Activated naive CD4-positive, alpha-beta T cell treated with Interleukin-2 at 50 U/mL for 16 hours (primary cell): ENCODE results near the gene PREX1.

ENCODE experiments used
- DNase-seq: peaks from one replicate; pipeline ENCODE4 v3.0.0-alpha.2; 2020

The PREX1 gene

DNA sequence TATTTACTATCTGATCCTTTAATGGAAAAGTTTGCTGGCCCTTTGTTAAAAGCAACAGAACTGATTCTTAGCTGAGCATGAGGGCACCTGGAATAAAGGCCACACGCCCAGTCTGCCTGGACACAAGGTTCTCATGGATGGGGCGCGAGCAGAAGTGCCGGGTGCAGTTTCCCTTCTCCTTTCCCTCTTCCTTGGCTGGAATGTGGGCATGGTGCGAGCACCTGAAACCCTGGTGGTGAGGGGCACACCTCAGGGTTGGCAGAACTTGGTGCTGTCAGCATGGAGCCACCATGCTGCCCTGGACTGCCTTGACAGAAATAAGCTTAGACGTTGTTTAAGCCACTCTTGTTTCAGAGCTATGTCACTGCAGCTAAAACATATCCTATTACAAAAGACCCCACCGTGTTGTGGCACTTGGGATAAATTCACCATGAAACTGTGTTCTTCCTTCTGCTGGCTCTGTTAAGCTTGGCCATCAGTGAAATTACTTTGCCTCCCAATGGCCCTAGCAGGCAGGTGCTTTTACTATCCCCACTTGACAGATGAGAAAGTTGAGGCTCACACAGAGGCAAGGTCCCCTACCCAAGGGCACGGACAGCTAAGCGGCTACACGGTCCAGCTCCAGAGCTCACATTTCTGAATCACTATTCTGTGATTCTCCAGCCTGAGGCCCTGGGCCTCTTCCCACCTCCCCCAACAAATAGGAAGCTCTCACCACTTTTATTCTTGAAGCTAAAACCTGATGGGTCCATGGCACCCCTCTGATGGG is 115.9 kb downstream of the PREX1 start:
- no peak for DNase-seq

DNA sequence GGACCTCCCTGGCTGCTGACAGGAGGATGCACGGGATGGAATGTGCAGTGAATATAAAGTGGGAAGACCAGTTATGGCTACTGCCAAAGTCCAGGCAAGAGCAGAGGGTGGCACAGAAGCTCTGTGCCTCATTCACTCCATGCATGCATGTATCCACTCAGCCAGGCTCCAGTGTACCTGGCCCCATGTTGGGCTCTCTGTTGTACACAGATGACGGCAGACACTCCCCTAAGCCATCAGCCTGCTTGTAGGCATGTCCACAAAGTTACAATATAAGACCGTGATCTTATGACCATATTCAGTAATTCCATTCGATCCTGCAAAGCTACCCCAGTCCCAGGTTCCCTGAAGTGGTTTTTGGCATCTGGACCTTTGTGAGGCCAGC is 116.8 kb downstream of the PREX1 start:
- no peak for DNase-seq

DNA sequence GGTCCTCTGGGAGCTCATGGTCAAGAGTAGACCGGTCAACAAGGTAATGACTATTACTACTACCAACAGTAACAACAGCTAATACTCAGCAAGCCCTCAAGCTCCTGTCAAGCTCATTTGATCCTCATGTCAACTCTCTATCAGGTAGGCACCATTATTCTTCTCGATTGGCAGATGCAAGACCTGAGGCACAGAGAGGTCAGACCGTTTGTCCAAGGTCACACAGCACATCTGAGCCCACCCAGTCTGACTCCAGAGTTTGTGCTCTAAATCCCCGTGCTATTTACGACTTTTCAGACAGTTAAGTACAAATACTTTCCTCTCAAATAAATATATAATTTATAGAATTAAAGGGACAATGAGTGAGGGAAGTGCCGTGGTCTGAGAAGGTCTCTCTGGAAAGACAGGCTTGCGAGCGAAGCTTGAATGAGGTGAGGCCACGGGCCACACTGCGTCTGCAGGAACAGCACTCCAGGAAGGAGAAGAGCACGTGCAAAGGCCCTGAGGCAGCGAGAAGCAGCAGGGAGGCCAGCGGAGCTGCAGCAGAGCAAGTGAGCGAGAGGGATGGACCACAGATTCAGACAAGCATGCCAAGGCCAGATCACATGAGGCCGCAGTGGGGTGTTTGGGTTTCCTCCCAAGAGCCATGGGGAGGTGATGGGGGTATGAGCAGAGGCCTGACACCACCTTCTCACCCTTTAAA is 117.3 kb downstream of the PREX1 start:
- DNase-seq, result no peak

DNA sequence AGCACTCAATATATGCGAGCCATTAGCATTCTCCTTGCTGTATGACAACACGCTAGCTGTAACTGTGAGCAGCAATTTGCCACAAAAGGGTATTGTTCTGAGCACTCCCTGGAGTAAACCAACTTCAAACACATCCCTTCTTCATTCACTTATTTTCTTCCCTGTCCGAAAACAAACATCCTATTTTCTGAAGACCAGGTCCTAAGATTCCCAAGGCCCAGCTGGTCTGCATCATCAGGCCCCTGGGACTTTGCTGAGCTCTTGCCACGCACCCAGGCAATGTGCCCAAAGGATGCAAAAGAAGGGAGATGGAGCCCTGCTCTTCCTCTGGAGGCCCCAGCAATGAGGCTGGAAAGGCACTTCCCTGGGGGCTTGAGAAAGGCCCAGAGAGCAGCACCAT is 118.1 kb downstream of the PREX1 start:
- no peak for DNase-seq

DNA sequence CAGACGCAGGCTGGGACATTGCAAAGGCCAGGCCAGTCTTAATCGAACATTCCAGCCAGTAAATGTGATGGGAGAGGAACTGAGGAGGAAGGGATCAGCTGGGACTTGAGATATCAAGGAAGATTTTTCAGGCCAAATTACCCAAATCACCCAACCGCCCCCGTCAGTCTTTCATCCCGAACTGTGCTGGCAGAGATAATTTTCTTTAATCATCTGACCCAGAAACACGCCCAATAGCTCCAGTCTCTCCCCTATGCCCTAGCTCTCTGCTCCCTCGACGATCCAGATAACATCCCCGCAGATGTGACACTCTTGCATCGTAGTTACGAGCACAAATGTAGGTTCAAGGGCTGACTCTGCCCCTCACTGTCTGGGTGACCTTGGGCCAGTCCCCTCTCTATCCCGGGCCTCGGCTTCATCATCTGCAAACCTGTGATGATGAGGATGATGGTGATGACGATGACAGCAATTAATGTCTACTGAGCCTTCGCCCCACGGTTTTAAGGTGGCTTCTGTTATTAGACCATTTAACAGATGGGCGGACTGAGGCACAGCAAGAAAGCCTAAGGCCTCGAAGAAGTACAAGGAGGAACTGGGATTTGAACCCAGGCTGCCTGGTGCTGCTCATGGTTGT is 118.6 kb downstream of the PREX1 start:
- no peak for DNase-seq

DNA sequence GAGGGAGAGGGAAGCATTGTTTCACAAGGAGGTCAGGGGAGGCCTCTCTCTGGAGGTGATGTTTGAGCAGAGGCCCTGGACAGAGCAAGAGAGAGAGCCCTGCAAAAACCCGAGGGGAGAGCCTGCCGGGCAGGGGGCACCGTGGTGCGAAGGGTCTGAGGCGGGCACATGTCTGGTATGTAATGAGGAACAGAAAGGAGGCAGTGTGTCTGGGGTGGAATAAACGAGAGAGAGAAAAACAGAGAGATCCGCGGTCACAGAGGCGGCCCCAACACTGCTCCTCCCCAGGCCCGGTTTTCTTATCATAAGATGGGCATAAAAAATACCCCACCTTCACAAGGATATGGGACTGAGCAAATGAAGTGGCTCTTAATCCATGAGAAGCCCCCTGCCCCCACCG is 119.2 kb downstream of the PREX1 start:
- no peak for DNase-seq

DNA sequence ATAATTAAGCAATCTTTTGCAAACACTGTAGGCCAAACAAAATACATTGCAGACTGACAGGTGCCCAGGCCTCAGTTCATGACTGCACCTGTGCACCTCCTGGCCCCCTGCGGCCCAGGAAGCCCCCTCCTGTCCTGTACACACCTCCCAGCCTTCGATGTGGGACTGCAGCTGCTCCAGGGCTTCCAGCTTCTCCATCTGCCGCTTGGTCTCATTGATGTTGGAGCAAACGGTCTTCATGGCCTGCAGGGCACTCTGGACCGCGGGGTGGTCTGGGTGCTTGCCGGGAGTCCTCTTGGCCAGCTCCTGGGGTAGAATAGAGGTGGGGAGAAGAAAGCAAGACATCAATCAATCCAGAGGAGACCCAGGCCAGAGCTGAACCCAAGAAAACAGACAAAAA is 119.7 kb downstream of the PREX1 start:
- DNase-seq, result no peak

DNA sequence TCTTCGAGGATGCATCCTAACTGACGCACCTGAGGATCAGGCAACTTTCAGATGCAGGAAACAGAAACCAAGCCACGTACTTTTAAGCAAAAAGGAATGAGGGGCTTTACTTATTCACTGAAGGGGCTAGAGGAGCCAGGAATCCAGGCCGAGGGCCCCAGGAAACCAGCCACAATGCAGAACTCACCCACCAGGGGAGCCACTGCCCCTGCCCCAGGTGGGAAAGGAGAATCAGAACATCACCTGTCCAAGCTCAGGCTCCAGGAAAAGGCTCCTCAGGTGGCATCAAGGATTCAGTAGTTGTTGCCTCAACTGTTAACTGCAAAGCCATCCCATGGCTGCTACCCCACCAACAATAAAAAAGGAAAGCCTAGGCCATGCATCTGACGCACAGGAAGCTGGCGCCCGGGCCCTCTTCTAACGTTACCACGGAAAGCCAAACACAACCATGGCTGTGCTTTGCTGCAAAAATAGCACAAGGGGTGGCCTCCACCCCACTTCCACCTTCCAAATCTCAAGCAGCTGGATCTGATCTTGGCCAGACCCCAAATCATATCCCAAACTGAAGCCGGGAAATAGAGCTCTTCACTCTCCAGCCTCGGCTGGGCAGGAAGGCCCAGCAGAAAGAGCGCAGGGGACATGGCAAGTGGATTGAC is 121.0 kb downstream of the PREX1 start:
- no peak for DNase-seq

DNA sequence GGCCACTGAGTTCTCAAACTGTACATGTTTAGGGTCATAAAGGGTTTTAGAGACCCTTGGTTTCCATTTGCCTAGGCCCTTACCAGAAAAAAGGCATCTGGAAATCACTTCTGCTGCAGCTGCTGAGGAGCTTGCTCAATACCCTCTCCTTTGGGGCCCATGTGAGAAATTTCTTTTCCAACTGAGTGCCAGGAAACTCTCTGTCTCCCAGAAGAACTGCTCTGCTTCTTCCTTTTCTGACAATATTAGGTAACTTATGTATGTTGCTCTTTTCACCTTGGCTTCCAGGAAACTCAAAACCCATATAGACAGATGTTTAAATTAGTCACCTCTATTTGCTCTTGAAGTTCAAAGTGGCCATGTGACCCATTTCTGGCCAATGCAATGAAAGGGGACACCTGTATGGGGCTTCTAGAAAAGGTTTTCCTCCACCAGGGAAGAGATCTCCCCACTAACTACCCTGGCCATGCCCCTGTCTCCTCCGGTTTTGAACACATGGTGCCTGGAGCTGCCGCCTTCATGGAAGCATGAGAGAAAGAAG is 121.6 kb downstream of the PREX1 start:
- no peak for DNase-seq

DNA sequence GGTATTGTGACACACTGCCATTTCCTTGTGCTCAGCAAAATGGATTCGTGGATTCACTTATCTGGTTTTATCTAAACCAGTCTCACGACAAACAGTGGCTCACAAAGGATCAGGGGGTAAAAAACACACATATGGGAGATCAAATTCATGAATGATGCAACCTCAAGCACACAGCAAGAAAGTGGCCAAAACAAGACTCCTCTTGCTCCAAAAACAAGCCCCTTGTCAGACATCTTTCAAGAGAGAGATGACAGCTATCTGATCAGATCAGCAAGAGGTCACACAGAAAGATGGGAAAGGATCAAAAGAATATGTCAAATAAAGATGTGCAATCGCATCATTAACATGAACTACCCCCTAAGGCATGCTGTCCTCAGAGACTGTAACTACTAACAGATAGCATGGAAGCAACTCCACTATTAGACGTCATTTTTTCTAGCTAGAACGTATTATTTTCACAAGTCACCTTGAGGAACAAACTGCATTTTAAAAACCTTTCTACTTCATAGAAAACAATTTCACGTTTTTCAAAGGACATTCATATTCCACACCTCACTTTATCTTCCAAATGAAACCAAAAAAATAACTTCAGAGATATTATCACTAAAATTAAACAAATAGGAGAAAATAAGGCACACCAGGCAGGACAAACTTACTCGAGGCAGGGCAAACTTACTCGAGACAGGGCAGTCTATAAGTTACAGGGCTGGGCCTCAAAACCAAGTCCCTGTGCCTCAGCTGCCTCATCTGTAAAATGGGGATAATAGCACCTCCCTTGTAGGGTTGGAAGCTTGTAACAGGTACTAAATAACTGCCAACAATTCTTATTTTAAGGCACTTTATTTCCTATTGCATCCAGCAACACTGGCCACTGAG is 122.3 kb downstream of the PREX1 start:
- no peak for DNase-seq

DNA sequence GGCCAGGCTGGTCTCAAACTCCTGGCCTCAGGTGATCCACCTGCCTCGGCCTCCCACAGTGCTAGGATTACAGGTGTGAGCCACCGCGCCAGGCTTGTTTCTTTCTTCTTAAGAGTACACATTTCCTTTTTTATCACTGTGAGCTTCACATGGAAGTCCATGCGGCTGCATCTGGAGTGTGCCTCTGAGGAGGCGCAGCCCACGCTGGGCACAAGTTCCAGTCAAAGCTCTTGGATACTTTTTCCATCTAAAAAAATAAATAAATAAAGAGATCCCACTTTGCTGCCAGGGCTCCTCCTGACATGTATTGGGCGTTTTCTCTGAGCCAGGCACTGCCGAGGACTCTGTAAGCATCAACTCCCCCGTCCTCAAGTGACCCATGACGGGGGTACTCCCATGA is 123.0 kb downstream of the PREX1 start:
- DNase-seq, result no peak

DNA sequence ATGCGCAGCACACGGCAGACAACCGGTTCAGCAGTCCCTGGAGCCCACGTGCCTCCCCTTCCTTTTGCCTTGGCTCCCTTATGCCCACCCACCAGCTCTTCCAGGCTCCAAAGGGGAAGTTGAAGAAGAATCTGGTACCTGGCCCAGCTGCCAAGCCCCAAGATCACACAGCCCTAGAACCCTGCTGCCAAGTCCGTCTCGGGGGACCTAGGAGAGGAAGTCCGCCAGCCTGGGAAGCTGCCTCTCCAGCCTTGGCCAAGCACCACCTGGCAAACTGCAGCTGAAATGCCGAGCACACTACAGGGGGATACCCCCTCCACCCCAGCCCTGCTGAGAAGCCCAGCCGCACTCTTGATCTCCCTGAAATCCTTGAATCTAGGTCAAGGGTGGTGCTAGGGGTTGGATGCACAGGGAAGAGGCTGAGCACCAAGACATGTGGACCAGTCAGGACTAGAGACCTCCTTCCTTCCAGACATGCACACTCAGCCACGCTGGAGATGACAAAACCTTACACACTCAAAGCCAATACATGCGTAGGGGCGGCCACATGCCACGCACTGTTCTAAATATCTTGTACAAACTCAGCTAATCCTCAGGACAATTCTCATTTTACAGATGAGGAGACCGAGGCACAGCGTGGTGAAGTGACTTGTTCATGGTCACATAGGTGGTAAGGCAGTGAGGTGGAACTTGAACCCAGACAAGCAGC is 124.1 kb downstream of the PREX1 start:
- DNase-seq, result no peak

DNA sequence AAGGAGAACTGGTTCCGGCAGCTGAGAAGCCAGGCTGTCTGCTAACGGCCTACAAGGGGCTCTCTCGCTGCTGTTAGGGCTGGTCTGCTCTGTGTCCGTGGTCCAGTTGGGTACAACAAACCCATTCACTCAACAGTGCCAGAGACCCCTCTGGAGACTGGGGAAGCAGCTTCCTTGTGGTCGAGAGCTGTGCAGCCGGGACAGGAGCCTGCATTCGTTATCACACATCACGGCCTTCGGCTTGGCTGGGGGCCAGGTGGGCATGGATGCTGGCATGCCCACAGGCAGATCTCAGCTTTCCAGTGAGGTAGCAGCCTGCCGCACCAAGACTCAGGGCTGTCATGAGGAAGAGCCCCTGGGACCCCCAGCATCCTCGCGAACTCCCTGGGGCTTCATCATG is 124.7 kb downstream of the PREX1 start:
- DNase-seq, result no peak

DNA sequence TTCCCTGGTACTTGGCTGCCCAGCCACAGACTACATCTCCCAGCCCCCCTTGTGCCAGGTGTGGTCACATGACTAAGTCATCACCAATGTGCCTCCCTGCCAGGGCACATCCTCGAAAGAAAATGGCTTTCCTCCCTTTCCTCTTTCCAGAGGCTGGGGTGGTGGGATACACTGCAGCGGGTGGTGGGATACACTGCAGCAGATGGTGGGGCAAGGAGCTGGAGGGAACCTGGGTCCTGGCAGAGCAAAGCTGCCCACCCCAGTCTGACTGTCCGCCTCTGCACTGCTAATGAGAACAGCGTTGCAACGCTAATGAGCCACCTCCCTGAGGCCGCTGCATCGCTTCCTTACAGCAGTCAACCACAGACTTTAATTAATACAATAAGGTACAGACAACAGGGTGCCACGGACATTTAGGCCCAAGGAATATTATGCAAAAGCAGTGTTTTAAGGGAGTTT is 125.3 kb downstream of the PREX1 start:
- DNase-seq, result no peak

DNA sequence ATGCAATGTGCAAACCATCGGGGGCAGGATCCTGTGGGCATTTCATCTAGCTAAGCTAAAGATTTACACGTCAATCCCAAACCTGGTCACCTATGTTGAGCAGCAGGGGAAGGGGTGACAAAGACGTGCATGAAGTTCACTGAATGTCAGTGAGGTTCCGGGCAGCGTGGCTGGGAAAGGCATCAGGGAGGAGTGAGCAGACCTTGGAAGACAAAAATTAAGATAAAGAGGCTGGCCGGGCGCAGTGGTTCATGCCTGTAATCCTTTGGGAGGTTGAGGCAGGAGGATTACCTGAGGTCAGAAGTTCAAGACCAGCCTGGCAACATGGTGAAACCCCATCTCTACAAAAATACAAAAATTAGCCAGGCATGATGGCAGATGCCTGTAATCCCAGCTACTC is 126.1 kb downstream of the PREX1 start:
- no peak for DNase-seq

DNA sequence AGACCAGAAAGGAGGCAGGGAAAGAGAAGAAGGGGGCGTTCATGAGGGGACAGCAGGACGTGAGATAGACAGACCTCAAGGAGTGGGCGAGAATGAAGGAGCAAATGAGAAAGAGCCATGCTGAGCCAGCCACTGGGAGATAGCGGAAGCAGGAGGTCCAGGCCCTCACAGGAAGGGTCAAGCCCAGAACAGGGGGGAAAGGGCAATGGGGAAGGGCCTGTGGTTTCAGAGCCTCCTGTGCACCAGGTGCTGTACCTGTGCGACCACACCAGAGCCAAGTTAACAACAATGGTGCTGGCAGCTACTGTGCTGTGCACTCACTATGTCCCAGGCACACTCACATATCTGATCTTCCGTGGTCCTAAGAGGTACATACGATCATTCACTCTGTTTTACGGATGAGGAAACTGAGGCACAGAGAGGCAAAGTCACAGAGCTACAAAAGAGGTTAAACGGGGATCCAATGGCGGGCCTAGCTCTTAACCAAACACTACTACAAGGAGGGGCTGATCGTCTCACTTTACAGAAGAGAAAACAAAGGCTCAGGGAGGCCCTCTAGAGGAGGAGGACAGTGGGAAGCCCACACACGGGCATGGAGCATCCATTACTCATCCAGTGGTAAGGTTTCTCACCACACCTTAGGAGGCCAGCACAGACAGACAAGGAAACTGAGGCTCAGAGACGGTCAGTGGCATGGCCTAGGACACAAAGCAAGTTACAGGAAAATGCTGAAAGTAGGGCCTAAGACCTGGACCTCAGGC is 129.1 kb downstream of the PREX1 start:
- no peak for DNase-seq

DNA sequence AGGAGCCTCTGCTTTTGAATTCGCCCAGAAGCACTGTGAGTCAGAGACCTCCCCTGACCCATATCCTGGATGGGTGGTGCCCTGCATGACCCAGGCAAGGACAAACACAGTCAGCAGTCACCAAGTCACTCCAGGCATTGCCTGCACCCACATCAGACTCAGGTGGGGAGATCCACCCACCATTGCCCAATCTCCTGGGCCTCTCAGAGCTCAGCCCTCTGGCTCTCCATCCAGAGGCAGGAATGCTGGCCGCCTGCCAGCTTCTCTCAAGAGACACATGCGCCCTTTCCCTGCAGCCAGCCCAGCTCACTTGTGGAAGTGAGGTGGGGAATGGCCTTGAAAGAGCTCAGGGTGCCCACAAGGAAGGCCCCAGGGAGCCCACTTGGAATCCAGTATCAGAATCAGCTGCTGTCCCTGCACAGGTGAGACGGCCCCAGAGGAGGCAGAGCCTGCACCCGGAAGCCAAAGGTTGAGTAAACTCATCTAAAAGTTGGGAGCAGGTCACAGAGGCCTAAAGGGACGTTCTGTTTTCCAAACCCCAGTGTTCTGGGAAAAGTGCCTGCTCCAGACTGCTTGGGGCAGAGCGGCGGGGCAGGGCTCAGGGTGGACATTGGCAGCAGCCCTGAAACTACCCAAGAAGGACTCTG is 129.8 kb downstream of the PREX1 start:
- DNase-seq, result no peak

DNA sequence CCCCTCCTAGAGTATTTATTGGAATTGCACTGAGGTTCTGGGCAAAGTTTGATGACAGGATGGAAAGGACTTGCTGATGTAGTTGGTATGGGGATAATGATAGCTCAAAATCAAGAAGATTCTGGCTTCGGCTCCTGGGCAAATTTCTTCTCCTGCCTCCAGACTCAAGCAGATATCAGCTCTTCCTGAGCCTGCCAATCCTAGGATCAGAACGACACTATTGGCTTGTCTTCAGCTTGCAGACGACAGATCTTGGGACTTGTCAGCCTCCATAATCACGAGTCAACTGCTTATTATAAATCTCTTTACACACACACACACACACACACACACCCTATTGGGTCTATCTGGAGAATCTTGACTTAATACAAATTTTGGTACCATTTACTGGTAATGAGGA is 131.1 kb downstream of the PREX1 start:
- DNase-seq, result no peak

DNA sequence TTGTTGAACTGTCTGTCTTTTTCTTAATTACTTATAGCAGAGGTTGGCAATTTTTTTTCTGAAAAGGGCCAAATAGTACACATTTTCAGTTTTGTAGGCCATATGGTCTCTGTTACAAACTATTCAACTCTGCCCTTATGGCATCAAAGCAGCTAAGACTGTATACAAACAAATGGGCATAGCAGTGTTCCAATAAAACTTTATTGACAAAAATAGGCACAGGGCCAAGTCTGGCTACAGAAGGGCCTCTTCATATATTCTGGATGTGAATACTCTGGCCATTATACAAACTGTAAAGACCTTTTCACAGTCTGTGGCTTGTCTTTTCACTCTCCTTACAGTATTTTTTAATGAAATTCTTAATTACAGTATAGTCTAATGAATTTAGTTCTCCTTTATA is 132.1 kb downstream of the PREX1 start:
- DNase-seq, result no peak

DNA sequence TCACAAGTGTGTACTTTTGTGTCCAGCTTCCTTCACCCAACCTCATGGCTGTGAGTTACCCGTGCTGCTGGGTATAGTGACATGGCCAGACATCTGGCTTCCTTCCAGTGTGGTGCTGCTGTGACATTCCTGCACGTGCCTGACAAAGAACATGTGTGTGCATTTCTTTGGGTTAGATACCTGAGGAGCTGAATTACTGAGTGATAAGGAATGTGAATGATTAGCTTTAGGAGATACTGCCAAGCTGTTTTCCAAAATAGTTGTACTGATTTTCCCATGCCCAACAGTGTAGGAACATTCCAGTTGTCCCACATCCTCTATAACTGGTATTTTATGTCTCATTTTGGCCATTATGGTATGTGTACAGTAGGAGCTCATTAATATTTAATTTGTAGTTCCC is 132.5 kb downstream of the PREX1 start:
- no peak for DNase-seq
